Fibroblast of pulmonary artery (primary cell): ENCODE measurements around the gene COL18A1.

Experiments used
- DNase-seq: peaks from one replicate; pipeline ENCODE4 v3.0.0-alpha.2; 2010; ENCODE audit warnings: low read depth
- H3K4me3 ChIP-seq: replicated peaks from 2 replicates; pipeline ENCODE4 v1.5.1; 2011; ENCODE audit warnings: low read depth, mild to moderate bottlenecking, control low read depth, low read length, moderate library complexity
- TF ChIP-seq, protein P1 (sequence below): IDR thresholded peaks from 2 replicates; pipeline ENCODE4 v1.5.1; 2011; ENCODE audit warnings: mild to moderate bottlenecking, control low read depth, low read length, inconsistent platforms; ENCODE audit errors: missing control alignments

COL18A1 gene

DNA sequence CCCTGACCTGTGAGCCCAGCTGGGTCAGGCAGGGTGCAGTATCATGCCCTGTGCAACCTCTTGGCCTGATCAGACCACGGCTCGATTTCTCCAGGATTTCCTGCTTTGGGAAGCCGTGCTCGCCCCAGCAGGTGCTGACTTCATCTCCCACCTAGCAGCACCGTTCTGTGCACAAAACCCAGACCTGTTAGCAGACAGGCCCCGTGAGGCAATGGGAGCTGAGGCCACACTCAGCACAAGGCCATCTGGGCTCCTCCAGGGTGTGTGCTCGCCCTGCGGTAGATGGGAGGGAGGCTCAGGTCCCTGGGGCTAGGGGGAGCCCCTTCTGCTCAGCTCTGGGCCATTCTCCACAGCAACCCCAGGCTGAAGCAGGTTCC is 107.6 kb downstream of the COL18A1 start:
- no peak overlapping the region for H3K4me3 ChIP-seq
- DNase-seq: no peak
- TF ChIP-seq, protein P1, sequence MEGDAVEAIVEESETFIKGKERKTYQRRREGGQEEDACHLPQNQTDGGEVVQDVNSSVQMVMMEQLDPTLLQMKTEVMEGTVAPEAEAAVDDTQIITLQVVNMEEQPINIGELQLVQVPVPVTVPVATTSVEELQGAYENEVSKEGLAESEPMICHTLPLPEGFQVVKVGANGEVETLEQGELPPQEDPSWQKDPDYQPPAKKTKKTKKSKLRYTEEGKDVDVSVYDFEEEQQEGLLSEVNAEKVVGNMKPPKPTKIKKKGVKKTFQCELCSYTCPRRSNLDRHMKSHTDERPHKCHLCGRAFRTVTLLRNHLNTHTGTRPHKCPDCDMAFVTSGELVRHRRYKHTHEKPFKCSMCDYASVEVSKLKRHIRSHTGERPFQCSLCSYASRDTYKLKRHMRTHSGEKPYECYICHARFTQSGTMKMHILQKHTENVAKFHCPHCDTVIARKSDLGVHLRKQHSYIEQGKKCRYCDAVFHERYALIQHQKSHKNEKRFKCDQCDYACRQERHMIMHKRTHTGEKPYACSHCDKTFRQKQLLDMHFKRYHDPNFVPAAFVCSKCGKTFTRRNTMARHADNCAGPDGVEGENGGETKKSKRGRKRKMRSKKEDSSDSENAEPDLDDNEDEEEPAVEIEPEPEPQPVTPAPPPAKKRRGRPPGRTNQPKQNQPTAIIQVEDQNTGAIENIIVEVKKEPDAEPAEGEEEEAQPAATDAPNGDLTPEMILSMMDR: no peak

DNA sequence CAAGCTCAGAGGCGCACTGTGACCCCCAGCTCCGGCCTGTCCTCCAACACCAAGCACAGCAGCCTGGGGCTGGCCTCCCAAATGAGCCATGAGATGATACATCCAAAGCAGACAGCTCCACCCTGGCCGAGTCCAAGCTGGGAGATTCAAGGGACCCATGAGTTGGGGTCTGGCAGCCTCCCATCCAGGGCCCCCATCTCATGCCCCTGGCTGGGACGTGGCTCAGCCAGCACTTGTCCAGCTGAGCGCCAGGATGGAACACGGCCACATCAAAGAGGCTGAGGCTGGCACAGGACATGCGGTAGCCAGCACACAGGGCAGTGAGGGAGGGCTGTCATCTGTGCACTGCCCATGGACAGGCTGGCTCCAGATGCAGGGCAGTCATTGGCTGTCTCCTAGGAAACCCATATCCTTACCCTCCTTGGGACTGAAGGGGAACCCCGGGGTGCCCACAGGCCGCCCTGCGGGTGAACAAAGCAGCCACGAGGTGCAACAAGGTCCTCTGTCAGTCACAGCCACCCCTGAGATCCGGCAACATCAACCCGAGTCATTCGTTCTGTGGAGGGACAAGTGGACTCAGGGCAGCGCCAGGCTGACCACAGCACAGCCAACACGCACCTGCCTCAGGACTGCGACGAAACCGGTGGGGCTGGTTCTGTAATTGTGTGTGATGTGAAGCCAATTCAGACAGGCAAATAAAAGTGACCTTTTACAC is 108.2 kb downstream of the COL18A1 start:
- no peak for DNase-seq
- H3K4me3 ChIP-seq: no peak overlapping the region
- TF ChIP-seq, protein P1: no peak

DNA sequence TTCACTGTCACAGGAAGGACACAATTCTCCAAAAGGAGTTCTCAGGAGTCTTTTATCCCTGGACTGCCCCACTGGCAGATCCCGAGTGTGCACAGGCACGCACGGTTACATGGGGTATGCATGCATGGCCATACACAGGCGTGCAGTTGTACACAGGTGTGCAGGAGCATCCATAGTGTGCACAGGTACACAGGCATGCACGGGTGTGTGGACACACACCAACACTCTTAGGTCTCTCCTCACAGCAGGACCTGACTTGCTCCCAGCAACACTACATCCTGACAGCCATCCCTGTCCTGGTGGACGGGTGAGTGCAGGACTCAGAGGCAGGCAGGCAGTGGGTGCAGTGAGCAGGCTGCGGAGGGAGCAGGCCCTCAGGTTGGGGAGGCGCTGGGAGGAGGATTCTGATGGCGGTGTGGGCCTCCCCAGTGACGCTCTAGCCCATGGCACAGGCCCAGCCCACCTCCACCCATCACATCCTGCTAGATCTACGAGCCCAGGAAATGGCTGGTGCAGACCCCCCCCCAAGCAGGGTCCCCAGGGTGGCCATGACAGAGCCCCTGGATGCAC is 108.9 kb downstream of the COL18A1 start:
- TF ChIP-seq, protein P1: no peak
- H3K4me3 ChIP-seq: no peak overlapping the region
- no peak for DNase-seq

DNA sequence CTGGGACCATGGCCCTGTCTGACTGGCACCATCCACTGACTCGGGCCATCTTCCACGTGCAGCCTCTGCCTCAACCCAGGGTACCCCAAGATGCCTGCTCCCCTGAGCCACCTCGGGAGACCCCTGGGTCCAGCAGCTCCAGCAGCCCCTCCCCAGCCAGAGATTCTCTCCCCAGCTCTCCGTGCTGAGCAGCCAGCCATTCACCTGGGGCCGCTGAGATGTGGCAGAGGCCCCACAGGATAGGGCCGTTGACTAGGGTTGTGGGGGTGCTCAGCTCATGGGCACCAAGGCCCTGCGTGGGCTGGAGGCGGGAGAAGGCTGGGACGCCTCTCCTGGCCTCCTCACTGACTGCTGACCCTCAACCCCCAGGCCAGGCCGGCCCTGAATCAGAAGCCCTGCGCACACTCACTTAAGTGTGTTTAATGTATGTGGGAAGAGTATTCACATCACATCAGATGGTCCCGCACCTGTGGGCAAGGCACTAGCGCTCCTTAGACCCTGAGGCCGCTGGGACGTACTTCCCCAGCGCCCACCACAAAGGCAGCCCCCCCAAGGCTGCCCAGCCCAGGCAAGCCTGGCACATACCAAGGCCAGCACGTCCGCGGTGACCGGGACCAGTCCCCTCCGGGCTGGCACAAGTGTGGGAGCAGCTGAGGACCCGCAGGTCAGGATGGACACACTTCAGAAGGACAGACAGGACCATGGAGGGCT is 109.5 kb downstream of the COL18A1 start:
- H3K4me3 ChIP-seq: no peak overlapping the region
- TF ChIP-seq, protein P1: no peak
- DNase-seq: no peak

DNA sequence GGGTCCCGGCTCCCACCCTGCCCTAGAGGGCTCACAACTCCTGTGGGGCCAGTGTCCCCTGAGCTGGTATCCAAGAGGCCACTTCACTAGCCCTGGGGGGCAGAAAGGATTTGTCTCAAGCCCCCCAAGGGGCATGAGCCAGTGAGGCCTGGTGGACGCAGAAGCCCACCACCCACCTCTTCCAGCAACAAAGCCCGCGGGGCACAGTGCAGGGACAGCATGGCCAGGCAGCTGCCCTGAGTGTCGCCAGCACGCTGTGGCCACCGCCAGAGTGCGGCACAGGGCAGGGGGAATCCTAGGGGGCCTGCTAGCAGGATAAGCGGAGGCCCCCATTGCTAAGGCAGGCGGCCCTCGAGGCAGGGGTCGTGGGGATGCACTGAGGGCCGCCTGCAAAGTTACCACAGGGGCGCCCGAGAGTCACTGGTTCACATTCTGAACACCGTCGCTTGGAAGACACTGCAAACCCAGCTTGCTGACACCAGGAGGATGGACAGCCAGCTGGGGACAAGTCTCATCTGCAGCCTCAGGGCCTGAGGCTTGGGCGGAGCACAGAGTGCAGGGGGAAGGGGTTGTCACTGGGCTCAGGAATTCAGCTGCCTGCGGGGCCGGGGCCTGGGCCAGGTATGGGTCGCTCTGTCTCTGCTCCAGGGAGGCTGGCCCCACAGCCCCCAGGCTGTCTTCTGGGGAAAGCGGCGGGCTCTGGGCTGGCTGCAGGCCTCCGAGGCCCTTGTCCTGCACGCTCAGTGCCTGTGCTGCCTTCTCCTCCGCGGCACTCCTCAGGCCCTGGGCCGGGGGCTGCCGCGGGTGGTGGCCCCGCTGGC is 110.5 kb downstream of the COL18A1 start:
- TF ChIP-seq, protein P1: no peak
- no peak overlapping the region for H3K4me3 ChIP-seq

DNA sequence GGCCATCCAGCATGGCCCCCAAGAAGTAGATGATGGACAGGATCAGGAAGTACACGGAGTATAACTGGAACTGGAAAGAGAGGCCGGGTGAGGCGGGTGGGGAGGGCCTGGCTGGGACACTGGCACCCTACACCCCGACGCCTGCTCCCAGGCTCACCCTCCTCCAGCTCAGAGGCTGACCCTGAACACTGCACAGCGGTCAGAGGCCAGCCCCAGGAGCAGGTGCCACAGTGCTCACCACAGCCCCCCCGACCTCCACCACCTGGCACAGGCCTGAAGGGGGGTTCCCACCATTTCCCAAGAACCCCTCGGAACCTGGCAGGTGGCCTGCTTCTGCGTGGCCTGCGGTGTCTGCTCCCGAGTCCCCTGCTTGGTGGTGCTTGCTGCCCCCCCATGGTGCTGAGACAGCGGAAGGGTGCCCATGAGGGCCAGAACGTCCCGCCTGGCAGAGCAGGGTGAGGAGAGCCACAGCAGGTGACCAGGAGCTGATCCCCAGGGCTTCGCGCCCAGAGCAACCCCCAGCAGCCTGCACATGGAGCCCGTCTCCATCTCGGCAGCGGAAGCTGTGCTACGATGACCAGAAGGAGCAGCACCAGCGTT is 111.2 kb downstream of the COL18A1 start:
- no peak for DNase-seq
- TF ChIP-seq, protein P1: no peak
- no peak overlapping the region for H3K4me3 ChIP-seq

More for the DNA sequence above, 110.5 kb downstream of the COL18A1 start:
- DNase-seq: no peak
